K562 (cell line): ENCODE measurements around the gene PNPLA2. TPM values are rescaled to one million over a fixed set of nuclear protein-coding genes. Genes with fewer than 3 reads are reported as not detected.

Experiments
- ATF1 ChIP-seq, 2 experiments: fragments of 450-650 bp in 1 of 2; IDR thresholded peaks; 2 replicates each; pipeline ENCODE4 v1.6.1; 2016; ENCODE audit warnings: missing compliant biosample characterization in 1 of 2, missing genetic modification characterization in 1 of 2
- CTCFL ChIP-seq: IDR thresholded peaks from 2 replicates; pipeline ENCODE4 v1.6.1; 2011; ENCODE audit warnings: borderline replicate concordance, low read depth, mild to moderate bottlenecking, moderate library complexity, low read length; ENCODE audit not compliant: insufficient read depth, poor library complexity, severe bottlenecking
- ESRRB ChIP-seq: fragments of 250-450 bp; sonication (Bioruptor Pico); IDR thresholded peaks from 2 replicates; pipeline ENCODE4 v1.5.0; 2020; ENCODE audit warnings: mild to moderate bottlenecking, moderate library complexity, borderline replicate concordance
- GMEB1 ChIP-seq: fragments of 250-450 bp; sonication (Bioruptor Pico); IDR thresholded peaks from 2 replicates; pipeline ENCODE4 v1.4.0; 2020; ENCODE audit warnings: mild to moderate bottlenecking
- POLR2G ChIP-seq: fragments of 200-400 bp; formaldehyde crosslinking; IDR thresholded peaks from 2 replicates; pipeline ENCODE4 v1.6.1; 2017; ENCODE audit warnings: low read depth, mild to moderate bottlenecking, antibody characterized with exemption, low read length, moderate library complexity
- RREB1 ChIP-seq: fragments of 250-450 bp; sonication (Bioruptor Pico); IDR thresholded peaks from 2 replicates; pipeline ENCODE4 v1.4.0; 2020
- TARDBP ChIP-seq: fragments of 450-650 bp; IDR thresholded peaks from 2 replicates; pipeline ENCODE4 v1.6.1; 2016
- ZFP1 ChIP-seq: fragments of 450-650 bp; formaldehyde crosslinking; IDR thresholded peaks from 2 replicates; pipeline ENCODE4 v1.4.0; 2020; ENCODE audit warnings: mild to moderate bottlenecking, mixed read lengths
- ZNF280A ChIP-seq: fragments of 450-650 bp; IDR thresholded peaks from 2 replicates; pipeline ENCODE4 v1.6.1; 2018; ENCODE audit warnings: mild to moderate bottlenecking, low read depth; ENCODE audit not compliant: partially characterized antibody
- ZNF518B ChIP-seq: fragments of 250-450 bp; sonication (Bioruptor Pico); IDR thresholded peaks from 2 replicates; pipeline ENCODE4 v1.5.0; 2021; ENCODE audit warnings: mild to moderate bottlenecking, moderate library complexity
- polyA plus RNA-seq, 8 experiments: library from polyadenylated mRNA; depleted of rRNA in 4 of 8; stranded (reverse) in 5 of 8; unstranded in 3 of 8; fragments of >200 nt; fragmentation: Nextera tagmentation in 2 of 8; fragmentation: Illumina TruSeq in 1 of 8; extraction: Ambion mirVana in 2 of 8; extraction: Trizol in 1 of 8; gene quantifications; 2 replicates each; pipeline versions ENCODE4 v1.2.1 to v1.2.3, GENCODE V29; 2011 to 2014; ENCODE audit warnings: inconsistent platforms in 1 of 8, missing spikeins in 1 of 8
- total RNA-seq, 7 experiments: library from RNA; depleted of rRNA in 6 of 7; stranded (reverse); fragments of >200 nt in 6 of 7; fragmentation: Illumina TruSeq in 2 of 7; extraction: Trizol in 2 of 7; gene quantifications; 2 replicates each; pipeline versions ENCODE4 v1.2.1 to v1.2.3, GENCODE V29; 2011 to 2021; ENCODE audit warnings: low replicate concordance in 1 of 7

The PNPLA2 gene
- total and polyA plus RNA-seq, 9 of the 15 experiments (the other 6 are each of a cell fraction or from before 2014, with no cell fraction given): 0.39 to 87.1 (median 8.4) TPM

GRCh38 chr11:827146-827896, 8.6 kb downstream of the PNPLA2 start (continued):
- no peak for TF ChIP-seq ZNF280A
- TF ChIP-seq RREB1 (CRISPR knock-in tag): 0 out of 2 replicates have a peak, but pooled peaks have one; percentile 12
- TF ChIP-seq POLR2G: peak; percentile 89
- TF ChIP-seq TARDBP: 0 out of 2 replicates have a peak, but pooled peaks have one; percentile 14
- TF ChIP-seq ZFP1 (CRISPR knock-in tag): no peak
- TF ChIP-seq CTCFL: no peak
- no peak for TF ChIP-seq ESRRB
- TF ChIP-seq GMEB1 (CRISPR knock-in tag): 0 out of 2 replicates have a peak, but pooled peaks have one; percentile 17
- TF ChIP-seq ATF1 (CRISPR knock-in tag; IDR thresholded peaks at IDR 0.05): no peak
- 0 out of 2 replicates have a peak, but pooled peaks have one; percentile 24 for TF ChIP-seq ATF1 (tag; IDR thresholded peaks at IDR 0.05)
- no peak for TF ChIP-seq ZNF518B (CRISPR knock-in tag)
